GM18870 (cell line): ENCODE measurements around the gene KCNQ1.

Experiments used
- ATAC-seq: cut with Tn5 transposase; IDR thresholded peaks from one replicate; pipeline ENCODE4 v1.9.1; 2021; ENCODE audit warnings: moderate library complexity; ENCODE audit not compliant: unreplicated experiment

KCNQ1 gene

DNA sequence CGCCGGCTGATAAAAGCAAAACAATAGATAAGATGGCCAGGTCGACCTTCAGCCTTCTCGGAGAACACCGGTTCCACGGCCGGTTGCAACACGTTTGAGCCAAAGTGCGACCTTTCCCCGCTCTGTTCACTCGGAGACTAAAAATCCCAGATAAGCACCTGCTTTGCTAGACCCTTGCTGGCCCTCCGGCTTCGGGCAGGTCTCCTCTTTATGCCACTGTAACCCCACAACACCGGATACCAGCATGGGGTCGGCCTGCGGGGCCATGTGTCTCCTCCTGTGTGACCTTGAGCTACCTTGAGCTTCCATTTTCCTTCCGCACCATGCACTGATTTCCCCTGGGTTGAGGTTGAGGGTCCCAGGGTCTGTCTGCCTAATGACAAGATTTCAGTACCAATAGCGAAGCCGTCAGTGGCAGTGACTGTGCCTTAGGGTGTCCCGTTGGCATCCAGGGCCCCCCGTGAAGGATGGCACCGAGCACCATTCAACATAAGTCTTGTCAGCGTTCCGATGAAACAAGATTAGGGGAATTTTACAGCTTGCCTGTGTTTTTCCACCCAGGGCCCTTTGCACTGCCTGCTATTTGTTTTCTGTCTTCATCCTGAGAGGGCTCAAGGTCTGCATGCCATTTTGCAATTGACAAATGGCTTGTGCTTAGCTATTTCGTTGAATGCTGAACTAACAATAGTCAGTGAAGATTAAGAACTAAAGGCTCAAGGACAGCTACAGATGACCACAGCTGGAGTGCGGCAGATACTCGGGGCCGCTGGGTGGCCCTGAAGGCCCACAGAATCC lies 118.6 kb downstream of the KCNQ1 start:
- ATAC-seq, result no peak

DNA sequence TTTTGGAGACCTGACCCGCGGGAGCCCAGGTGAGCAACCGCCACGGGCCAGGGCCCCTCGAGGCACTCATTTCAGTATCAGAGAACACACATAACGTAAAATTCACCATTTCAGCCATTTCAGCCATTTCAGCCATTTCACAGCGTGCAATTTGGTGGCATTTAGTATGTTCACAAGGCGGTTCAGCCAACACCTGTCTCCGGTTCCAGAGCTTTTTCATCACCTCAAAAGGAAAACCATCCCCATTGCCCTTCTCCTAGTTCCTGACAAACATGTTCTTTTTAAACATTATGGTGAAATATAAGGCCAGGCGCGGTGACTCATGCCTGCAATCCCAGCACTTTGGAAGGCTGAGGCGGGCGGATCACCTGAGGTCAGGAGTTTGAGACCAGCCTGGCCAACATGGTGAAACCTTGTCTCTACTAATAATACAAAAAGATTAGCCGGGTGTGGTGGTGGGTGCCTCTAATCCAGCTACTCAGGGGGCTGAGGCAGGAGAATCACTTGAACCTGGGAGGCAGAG lies 119.3 kb downstream of the KCNQ1 start:
- ATAC-seq, result no peak

DNA sequence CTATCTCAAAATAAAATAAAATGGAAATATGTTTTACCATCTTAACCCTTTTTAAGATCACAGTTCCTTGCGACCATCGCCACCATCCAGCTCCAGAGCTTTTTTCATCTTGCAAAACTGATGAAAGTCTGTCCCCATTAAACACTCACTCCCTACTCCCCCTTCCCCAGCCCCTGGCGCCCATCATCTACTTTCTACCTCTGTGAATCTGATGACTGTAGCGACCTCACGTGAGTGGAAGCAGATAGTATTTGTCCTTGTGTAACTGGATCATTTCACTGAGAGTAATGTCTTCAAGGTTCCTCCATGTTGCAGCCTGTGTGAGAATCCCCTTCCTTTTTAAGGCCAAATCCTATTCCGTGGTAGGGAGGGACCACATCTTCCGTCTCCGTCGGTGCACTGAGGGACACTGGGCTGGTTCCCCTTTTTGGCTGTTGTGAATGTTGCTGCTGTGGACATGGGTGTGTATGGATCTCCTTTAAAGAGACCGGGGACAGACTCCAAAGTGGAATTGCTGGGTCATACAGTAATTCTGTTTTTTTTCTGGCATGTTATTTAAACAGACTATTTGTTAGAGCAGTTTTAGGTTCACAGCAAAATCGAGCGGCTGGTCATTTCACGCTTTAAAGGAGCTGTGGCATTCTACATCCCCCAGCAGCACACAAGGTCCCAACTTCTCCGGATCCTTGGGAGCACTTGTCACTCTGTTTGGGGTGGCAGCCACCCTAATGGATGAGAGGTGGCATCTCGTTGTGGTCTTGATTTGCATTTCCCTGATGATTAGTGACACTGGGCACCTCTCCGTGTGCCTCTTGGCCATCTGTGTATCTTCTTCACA lies 120.0 kb downstream of the KCNQ1 start:
- ATAC-seq, result no peak

DNA sequence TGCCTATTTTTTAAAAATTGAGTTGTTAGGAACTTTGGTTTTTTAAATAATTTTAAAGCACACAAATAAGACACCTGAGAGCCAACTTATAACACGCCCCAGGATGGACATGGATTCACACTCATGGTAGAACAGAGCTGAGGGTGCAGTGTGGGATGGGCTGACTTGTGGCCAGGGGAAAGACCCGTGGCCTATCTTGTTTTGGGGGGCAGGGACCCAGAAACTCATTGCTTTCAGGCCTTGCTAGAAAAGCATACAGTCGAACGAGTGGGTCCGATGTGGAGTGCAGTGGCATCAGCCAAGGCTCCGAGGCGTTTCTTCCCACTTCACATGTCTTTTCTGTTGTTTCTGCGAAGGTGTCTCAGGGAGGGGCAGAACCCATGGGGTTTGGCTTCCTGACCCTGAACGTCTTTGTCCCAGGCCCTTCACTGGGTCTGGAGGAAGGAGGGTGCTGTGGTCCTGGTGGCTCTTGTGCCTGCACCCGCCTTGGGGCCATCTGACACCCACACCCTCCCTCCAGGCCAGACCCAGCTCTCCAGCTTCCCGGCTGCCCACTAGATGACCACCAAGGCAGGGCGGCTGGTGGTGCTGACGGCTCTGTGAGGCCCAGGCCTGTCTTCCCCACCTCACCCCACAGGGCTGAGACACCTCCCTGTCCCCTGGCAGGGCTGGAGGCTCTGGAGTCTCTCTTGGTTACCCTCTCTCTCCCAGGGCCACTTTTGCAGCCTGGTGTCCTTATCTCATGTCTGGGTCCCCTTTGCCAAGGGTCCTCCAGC lies 120.8 kb downstream of the KCNQ1 start:
- no peak for ATAC-seq

DNA sequence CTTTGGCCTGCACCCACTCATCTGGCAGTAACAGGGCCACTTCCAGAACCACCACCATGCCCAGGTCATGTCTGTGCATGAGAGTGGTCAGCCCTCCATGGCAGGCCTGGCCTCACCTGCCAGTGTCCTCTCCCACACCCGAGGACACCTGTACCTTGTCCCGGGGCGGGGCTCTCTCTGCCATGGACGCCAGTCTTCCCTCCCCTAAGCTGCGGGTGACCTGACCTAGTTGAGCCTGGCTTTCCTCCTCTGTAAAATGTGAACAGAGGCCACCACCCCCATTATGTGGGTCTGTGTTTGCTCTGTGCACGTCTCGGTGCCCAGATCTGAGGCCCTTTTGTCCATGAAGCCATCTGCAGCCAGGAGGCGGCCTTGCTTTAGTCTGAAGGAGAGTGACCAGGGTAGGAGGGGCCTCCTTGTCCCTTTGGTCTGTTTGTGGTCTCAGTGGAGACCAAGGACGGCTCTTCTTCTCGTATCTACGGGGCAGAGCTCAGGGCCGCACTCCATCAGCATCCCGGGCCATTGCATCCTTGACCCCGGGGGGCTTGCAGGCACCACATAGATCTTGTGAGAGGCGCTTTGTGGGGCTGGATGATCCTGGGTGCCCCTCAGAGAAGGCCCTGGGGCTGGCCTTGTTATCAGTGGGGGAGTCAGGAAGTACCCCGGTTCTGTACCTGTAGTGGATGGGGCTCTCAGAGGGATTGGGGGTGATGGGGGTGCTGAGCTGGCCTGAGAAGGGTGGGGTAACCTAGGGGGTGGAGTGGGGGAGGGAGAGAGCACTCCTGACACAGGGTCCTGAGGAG lies 121.6 kb downstream of the KCNQ1 start:
- ATAC-seq, result no peak

DNA sequence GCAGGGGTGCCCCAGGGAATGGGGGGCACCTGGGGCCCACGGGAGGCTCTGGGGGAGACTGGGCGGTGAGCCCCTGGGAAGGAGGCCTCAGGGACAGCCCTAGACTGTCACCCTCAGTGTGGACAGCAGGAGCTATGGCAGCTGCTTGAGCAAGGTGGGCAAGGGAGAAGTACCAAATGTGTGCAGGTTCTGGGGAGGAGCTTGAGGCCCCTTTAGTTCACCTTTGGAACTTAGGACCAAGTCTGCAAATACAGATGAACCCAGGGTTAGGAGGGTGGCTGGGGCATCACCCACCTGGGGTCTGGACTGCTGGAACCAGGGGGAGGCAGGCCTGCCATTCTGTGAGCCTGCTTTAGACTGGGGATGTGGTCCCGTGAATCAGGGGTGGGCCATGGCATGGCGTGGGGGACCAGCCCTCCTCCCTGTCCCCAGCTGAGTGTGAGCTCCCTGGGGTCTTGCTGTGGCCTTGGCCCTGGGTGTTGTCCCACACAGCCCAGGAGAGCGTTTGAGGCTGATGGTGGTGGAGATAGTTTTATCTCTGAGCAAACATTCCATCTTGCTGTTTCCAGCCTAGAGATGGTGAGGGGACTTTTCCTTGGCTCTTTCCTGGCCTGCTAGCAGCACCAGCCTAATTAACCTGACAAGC lies 122.3 kb downstream of the KCNQ1 start:
- no peak for ATAC-seq

DNA sequence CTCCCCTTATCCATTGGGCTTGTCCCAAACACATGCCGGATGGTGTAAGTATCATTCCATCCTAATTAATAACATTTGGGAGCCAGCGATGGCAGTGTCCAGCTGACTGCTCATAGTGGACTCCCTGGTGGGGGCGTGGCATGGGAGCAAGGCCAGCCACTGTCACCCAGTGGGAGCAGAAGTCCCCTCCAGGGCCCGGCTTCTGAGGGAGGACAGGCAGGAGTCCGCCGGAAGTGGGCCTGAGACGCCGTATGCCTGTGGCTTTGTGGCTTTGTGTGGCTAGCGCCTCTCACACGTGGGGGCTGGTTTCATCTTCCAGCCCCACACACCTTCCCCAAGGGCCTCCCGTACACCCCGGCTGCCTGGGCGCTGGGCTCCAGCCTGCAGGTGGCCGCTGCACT lies 124.5 kb downstream of the KCNQ1 start:
- ATAC-seq, result no peak

DNA sequence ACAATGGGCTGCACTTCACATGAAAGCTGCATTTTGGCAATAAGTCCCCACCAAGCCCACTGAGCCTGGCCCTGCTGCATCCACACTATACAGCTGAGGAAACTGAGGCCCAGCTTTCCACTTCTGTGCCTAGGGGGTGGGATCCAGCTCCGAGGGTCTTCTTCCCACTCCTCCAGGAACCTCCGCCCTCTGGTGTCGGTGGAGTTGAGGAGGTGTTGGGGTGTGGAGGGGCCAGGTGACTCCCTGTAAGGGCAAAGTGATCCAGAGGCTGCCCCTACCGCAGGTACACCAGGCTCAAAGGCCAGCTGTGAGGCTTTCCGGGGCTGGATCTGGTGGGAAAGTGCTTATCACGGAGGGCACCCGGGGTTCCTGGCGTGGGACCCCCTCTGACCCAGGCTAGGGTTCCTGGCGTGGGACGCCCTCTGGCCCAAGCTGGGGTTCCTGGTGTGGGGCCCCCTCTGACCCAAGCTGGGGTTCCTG lies 125.0 kb downstream of the KCNQ1 start:
- no peak for ATAC-seq

DNA sequence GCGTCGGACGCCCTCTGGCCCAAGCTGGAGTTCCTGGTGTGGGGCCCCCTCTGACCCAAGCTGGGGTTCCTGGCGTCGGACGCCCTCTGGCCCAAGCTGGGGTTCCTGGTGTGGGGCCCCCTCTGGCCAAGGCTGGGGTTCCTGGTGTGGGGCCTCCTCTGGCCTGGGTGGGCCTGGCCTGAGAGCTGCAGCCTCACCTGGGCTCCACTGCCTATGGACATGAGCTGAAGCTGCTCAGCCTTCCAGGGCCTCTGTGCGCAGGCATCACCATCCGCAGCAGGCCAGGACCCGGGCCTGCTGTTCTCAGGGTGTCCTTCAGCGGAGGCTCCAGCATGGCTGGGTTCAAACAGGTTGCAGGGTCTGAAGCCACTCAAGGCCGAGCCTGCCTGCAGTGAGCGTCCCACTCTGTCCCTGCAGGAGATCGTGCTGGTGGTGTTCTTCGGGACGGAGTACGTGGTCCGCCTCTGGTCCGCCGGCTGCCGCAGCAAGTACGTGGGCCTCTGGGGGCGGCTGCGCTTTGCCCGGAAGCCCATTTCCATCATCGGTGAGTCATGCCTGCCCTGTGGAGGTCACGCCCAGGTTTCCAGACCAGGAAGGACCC lies 125.5 kb downstream of the KCNQ1 start:
- no peak for ATAC-seq

DNA sequence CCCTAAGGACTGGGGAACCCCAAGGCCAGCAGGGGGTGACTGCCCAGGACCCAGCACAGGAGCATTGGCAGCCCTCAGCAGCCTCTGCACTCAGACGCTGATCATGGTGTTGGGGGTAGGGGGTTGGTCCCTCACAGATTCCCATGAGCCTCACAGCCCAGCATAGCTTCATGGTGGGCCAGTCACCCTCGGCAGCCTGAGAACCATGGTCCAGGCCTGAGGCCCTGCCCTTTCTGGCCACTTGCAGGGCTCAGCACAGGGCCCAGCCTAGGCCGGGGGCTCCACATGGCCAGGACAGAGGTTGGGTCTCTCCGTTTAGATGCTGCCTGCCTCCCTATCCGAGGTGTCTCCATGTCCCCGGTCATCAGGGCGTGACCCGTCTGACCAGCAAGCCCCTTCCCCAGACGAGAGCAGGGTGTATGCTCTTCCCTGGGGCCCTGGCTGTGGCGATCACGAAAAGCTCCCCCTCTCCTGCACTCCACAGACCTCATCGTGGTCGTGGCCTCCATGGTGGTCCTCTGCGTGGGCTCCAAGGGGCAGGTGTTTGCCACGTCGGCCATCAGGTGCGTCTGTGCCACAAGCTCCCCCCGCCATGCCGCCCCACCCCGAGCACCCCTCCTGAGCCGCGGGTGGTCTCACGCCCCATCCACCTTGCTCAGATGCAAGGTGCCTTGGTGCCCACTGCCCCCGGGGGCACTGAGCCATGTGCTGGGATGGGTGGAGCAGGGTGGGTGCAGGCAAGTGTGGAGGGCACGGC lies 126.2 kb downstream of the KCNQ1 start:
- ATAC-seq, result no peak

DNA sequence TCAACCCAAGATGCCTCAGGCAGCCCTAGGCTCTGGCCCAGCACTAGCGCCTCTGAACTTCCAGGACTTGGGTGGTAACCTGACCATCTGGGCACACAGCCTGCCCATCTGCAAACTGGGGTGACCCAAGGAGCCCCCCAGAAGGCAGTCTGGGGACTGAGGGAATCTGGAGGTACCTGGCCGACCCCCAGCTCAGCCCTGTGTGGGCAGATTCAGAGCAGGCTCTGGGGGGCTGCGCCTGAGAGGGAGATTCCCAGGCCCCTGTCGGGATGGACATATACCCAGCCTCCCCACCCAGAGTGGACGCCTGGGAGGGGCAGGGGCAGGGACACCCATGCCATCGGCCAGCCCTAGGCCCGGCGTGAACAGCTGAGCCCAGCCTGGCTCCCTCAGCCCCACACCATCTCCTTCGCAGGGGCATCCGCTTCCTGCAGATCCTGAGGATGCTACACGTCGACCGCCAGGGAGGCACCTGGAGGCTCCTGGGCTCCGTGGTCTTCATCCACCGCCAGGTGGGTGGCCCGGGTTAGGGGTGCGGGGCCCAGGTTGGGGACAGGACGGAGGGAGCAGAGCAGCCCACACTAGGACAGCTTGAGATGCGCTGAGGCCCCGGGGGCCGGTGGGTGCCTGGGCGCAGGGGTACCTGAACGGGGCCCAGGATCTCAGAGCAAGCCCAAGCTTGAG lies 126.9 kb downstream of the KCNQ1 start:
- ATAC-seq, result no peak

DNA sequence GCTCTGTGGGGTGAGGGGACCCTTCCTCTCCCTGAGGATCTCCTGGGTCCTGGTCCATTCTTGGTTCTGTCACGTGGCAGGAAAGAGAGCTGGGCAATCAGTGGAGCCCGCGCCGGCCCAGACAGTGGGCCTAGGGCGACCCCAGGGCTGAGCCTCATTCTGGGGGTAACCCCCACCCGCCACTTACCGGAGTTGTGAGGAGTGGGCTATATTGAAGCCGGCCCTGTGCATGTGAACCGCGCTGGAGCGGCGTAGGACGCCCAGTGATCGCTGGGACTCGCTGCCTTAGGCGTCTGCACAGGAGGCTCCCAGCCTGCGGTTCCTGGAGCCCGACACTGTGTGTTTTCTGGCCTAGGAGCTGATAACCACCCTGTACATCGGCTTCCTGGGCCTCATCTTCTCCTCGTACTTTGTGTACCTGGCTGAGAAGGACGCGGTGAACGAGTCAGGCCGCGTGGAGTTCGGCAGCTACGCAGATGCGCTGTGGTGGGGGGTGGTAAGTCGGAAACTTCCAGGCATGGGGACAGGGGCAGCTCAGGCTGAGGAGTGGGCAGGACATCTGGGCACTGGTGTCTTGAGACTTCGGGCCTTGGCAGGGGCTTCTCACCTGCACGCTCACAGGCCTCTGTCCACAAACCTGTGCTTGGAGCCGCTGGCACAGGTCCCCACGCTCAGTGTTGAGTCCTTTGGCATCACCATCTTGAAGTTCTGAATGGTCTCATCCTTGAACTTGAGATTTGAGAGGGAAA lies 127.9 kb downstream of the KCNQ1 start:
- ATAC-seq, result no peak

DNA sequence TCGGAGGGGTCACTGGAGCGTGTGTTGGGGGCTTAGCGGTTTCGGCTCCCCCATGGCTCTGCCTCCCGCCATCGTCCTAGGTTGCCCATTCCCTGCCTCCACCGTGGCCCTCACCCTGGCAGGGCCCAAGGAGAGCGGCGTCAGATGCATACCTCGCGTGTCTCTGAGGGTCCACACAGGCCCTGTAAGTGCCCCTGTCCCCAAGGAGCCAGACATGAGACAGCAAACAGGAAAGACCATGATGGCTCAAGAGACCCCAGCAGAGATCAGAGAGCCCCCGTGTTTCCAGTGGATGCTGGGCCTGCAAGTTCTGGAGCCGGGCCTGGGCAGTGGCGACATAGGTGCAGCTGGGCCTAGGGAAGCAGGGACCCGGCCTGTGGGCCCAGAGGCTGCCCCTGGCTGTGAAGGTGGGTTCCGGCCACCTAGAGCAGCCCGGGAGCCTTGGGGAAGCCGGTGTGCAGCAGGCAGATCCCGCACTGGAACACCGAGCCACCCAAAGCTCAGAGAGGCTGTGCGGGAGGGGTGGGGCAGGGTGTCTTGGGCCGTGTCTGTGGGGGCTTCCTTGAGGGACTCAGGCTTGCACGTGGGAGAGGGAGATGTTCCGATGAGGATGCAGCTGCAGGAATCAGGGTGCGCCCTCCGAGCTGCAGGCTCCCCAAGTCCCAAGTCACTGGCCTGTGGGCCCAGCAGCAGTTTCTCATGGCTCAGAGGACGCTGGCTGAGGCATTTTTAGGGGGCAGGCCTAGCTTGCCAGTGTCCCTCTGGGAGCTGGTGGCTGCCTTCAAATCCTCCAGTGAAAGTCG lies 128.6 kb downstream of the KCNQ1 start:
- no peak for ATAC-seq

DNA sequence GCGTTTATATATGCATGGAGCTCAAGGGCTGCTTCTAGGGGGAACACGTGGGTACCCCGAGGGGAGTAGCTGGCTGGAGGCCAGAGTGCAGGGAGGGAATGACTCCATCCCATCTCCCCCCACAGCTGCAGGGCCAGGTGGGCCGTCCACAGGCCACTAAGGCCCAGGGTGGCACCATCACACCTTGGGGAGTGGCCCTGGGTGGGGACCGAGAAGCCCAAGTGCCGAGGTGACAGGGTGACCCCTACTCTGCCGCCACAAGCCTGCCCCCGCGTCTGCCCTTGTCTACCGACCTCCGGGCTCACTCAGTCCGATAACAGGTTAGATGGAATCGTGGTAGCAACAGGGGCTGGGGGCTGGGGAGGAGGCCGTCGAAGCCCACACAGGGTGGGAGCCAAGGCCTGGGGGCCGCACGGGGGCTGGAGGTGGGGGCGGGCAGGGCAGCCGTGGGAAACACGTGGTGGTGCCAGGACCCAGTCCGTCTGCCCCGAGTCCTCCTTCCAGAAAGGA lies 129.3 kb downstream of the KCNQ1 start:
- ATAC-seq, result no peak

DNA sequence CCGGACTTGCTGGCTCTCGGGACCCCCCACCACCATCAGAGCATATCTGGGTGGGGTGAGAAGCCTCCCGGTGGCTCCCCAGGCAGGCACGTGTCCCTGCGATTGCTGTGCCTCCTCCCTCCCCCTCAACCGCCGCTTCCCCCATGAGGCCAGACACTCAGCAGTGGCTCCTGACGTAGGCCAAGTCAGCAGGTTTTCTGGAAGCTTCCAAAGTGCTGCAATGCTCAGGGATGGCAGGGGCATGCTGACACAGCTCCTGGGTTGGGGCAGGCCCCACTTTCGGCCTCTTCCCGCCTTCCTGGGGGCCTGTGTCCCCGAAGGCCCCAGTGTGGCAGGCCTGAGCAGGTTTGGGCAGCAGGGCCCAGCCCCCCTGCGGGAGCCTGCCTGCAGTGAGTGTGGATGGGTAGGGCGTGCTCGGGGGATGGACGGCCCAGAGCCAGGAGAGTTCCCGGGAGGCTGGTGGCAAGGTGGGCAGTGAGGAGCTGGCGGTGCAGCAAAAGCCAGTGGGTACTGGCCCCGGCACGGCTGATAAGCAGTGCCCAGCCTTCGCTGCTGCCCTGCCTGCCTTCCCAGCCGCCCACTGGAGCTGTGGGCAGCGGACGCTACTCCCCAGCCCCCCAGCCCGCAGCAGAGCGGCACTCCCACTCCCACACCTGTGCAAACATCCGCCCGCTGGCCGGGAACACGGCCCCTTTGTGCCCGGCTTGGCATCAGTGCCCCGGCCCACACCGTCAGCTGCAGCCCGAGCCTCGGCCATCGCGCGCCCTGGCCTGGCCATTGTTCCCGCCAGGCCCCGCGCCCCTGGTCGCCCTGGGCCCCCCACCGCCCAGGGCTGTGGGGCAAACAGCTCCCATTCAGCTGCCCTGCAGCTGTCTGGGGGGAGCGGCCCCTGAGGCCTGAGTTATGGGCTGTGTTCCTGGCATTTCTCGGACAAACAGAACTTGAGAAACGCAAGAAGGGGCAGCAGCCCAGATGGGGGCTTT lies 130.0 kb downstream of the KCNQ1 start:
- ATAC-seq, result no peak
